GM18519 (cell line): ENCODE data around the gene E2F1.
A peak's percentile ranks its signal among the peaks of the same experiment; 100 is the strongest.

Experiments used
- ATAC-seq: cut with Tn5 transposase; IDR thresholded peaks from one replicate; pipeline ENCODE4 v1.9.1; 2021; ENCODE audit warnings: mild to moderate bottlenecking, moderate library complexity; ENCODE audit not compliant: unreplicated experiment, low FRiP score

Gene E2F1

GRCh38 chr20:33687993-33688937, 2.1 kb upstream of the E2F1 start:
- no peak for ATAC-seq

- ATAC-seq = no peak
Measured at GRCh38 chr20:33687370-33687915, 1.3 kb upstream of the E2F1 start.

GRCh38 chr20:33686984-33687366, 790 bp upstream of the E2F1 start:
- no peak for ATAC-seq

GRCh38 chr20:33685328-33686099, 671 bp downstream of the E2F1 start:
- ATAC-seq = peak; percentile 22

GRCh38 chr20:33684533-33685327, 1.5 kb downstream of the E2F1 start:
- no peak for ATAC-seq

GRCh38 chr20:33681728-33682353, 4.3 kb downstream of the E2F1 start:
- no peak for ATAC-seq

- no peak for ATAC-seq
Measured at GRCh38 chr20:33681288-33681687, 4.9 kb downstream of the E2F1 start.

GRCh38 chr20:33680686-33681085, 5.5 kb downstream of the E2F1 start:
- ATAC-seq = no peak

GRCh38 chr20:33679758-33680485, 6.3 kb downstream of the E2F1 start:
- no peak for ATAC-seq

- no peak for ATAC-seq
Measured at GRCh38 chr20:33677991-33678702, 8.0 kb downstream of the E2F1 start.

- ATAC-seq = no peak
Measured at GRCh38 chr20:33676652-33677645, 9.2 kb downstream of the E2F1 start.

- ATAC-seq = no peak
Measured at GRCh38 chr20:33676121-33676520, 10.1 kb downstream of the E2F1 start.

GRCh38 chr20:33675136-33675959, 10.8 kb downstream of the E2F1 start:
- ATAC-seq = no peak

GRCh38 chr20:33674294-33675135, 11.7 kb downstream of the E2F1 start, which contains the start of gene NECAB3:
Gene NECAB3, minus strand, starts transcription at chr20:33674428. Its CDS starts 76 bp downstream, at chr20:33674352.
- ATAC-seq = peak; percentile 42

GRCh38 chr20:33673410-33674293, 12.5 kb downstream of the E2F1 start:
- no peak for ATAC-seq
